Bronchial epithelial cell (primary cell): ENCODE measurements around the gene ADCY1. TPM values are rescaled to one million over a fixed set of nuclear protein-coding genes. Genes with fewer than 3 reads are reported as not detected.
"Not testable (repeated sequence)": the region's sequence is repeated elsewhere in the genome, so short reads cannot be mapped to it uniquely, and the experiment has no call there.

Experiments used
- DNase-seq: peaks from one replicate; pipeline ENCODE4 v3.0.0-alpha.2; 2010; ENCODE audit warnings: low read depth
- FAIRE-seq: peaks from 2 replicates; lab custom pipeline; 2011; peaks lifted over from hg19 to GRCh38; lab: Jason Lieb, UNC
- H3K27me3 ChIP-seq: 2 replicates; pipeline ENCODE4 v1.5.1; 2011; ENCODE audit warnings: low read length; ENCODE audit not compliant: control insufficient read depth, insufficient read depth
- H3K36me3 ChIP-seq: 2 replicates; pipeline ENCODE4 v1.5.1; 2011; ENCODE audit warnings: low read length; ENCODE audit not compliant: control insufficient read depth, insufficient read depth
- H3K4me3 ChIP-seq: 2 replicates; pipeline ENCODE4 v1.5.1; 2011; ENCODE audit warnings: mild to moderate bottlenecking, low read depth, low read length, control low read depth
- total RNA-seq: library from RNA; depleted of rRNA; stranded (reverse); fragments of >200 nt; gene quantifications from 2 replicates; pipeline ENCODE4 v1.2.1, GENCODE V29; 2014

The ADCY1 gene
- total RNA-seq, 1 donor from 2014 or later: 0.79 TPM

- FAIRE-seq, H3K36me3 ChIP-seq, H3K4me3 ChIP-seq, H3K27me3 ChIP-seq: not testable (repeated sequence)
- DNase-seq: peak; percentile 3
Observed at GRCh38 chr7:45761545-45762205, 187.5 kb downstream of the ADCY1 start.

- FAIRE-seq, H3K4me3 ChIP-seq, H3K27me3 ChIP-seq, H3K36me3 ChIP-seq: not testable (repeated sequence)
- DNase-seq: peak; percentile 9
Observed at GRCh38 chr7:45762225-45762994, 188.2 kb downstream of the ADCY1 start.

- peak; percentile 92 for DNase-seq
- H3K4me3 ChIP-seq: peak overlapping the region; percentile 76
- not testable (repeated sequence) for FAIRE-seq, H3K27me3 ChIP-seq, H3K36me3 ChIP-seq
Observed at GRCh38 chr7:45768516-45769394, 194.6 kb downstream of the ADCY1 start.

- DNase-seq, H3K27me3 ChIP-seq, H3K36me3 ChIP-seq, FAIRE-seq: not testable (repeated sequence)
- H3K4me3 ChIP-seq: peak overlapping the region; percentile 76
Observed at GRCh38 chr7:45769626-45770025, 195.5 kb downstream of the ADCY1 start.
